ENCODE measurements around the gene MED27. TPM values are rescaled to one million over a fixed set of nuclear protein-coding genes. Genes with fewer than 3 reads are reported as not detected.

MED27 gene
- total and polyA plus RNA-seq, 2 of the 13 experiments (the other 11 are each of a cell fraction or from before 2014, with no cell fraction given) = 16.9 to 19.0 TPM

DNA sequence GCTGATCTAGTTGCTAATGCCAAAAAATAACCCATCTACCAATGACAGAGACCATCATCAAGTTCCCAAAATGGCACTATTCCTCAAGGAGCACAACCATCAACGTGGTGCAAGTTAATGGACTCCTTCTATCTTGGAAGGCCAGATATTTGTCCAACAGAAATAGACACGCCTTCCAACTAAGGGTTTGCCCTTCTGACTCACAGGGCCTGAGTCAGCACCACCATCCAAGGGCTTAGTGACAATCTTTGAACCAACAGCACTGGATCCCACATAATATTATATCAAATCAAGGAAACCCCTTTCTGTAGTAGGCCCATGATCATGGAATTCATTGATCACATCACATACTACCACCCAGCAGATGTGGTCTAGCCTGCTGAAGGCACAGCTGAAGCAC, 84.3 kb downstream of the MED27 start (continued):
- TF ChIP-seq, protein P1, sequence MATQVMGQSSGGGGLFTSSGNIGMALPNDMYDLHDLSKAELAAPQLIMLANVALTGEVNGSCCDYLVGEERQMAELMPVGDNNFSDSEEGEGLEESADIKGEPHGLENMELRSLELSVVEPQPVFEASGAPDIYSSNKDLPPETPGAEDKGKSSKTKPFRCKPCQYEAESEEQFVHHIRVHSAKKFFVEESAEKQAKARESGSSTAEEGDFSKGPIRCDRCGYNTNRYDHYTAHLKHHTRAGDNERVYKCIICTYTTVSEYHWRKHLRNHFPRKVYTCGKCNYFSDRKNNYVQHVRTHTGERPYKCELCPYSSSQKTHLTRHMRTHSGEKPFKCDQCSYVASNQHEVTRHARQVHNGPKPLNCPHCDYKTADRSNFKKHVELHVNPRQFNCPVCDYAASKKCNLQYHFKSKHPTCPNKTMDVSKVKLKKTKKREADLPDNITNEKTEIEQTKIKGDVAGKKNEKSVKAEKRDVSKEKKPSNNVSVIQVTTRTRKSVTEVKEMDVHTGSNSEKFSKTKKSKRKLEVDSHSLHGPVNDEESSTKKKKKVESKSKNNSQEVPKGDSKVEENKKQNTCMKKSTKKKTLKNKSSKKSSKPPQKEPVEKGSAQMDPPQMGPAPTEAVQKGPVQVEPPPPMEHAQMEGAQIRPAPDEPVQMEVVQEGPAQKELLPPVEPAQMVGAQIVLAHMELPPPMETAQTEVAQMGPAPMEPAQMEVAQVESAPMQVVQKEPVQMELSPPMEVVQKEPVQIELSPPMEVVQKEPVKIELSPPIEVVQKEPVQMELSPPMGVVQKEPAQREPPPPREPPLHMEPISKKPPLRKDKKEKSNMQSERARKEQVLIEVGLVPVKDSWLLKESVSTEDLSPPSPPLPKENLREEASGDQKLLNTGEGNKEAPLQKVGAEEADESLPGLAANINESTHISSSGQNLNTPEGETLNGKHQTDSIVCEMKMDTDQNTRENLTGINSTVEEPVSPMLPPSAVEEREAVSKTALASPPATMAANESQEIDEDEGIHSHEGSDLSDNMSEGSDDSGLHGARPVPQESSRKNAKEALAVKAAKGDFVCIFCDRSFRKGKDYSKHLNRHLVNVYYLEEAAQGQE (IDR thresholded peaks at IDR 0.05; ENCODE audit: borderline replicate concordance in 1 of 2, low read depth in 1 of 2, low read length in 2 of 2) = no peak

DNA sequence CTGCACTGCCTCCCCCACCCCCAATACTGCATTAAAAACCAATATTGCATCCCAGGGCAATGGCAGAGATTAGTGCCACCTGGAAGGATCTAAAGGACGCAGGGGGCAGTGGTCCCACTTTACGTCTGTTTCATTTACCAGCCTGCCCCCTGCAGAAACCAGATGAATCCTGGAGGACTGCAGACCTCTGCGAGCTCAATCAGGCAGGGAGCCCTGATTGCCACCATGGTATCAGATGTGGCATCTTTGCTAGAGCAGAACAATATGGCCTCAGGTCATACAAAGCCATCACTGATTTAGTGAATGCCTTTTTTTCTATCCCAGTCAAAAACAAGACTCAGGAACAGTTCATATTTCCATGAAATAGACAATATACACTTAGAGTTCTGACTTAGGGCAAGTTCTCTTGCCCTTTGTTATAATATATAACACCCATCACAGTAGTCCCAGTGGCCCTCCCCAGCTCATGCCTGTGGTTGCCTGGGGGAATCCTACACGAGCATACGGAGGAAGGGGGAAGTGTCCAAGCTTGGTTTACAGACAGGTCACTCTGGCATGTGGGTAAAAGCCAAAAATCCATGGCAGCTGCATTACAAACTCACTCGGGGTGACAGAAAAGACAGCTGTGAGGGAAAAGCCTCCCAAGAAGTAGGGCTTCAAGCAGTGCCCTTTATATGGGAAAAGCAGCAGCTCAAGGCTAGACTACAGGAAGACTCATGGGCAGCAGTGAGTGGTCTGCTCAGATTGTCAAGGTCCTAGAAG, 85.1 kb downstream of the MED27 start:
- H3K4me3 ChIP-seq (replicated peaks in 1 of 3; ENCODE audit: insufficient read depth in 1 of 3, low read depth in 2 of 3, low read length in 3 of 3) = no peak overlapping the region
- no peaks in the 10 kb centered on the region for H3K27me3 ChIP-seq (ENCODE audit: control insufficient read depth in 1 of 2, insufficient read depth in 2 of 2, low read length in 2 of 2)
- H3K79me2 ChIP-seq (ENCODE audit: insufficient read depth, low read length) = no peaks in the 10 kb centered on the region
- intact Hi-C loops (cut with micrococcal nuclease; ENCODE audit: unreplicated experiment) (no loop called here), in situ Hi-C loops (cut with HindIII; ENCODE audit: extremely low pct_ligation_motif_present, low pct_unique_long_range_greater_than_20kb) (no loop called here)
- DNase-seq (ENCODE audit: low spot score) = no peak
- H3K4me1 ChIP-seq (ENCODE audit: insufficient read depth, low read length) = no peaks in the 10 kb centered on the region
- H3K9me3 ChIP-seq (ENCODE audit: low read length) = no peaks in the 10 kb centered on the region
- no peaks in the 10 kb centered on the region for H4K20me1 ChIP-seq (ENCODE audit: insufficient read depth, low read length)
- ATAC-seq = no peak
- POLR2A ChIA-PET = no interaction called here
- TF ChIP-seq PHF5A (CRISPR knock-in tag; IDR thresholded peaks at IDR 0.05; ENCODE audit: low read depth, unreplicated experiment) = no peak
- TF ChIP-seq ZNF543 (CRISPR knock-in tag; IDR thresholded peaks at IDR 0.05) = no peak
- no peak for TF ChIP-seq NCOA5 (CRISPR knock-in tag; IDR thresholded peaks at IDR 0.05)
- TF ChIP-seq, protein P2, sequence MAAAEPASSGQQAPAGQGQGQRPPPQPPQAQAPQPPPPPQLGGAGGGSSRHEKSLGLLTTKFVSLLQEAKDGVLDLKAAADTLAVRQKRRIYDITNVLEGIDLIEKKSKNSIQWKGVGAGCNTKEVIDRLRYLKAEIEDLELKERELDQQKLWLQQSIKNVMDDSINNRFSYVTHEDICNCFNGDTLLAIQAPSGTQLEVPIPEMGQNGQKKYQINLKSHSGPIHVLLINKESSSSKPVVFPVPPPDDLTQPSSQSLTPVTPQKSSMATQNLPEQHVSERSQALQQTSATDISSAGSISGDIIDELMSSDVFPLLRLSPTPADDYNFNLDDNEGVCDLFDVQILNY (CRISPR knock-in tag; conservative IDR thresholded peaks at IDR 0.05) = no peak
- TF ChIP-seq, protein P3, sequence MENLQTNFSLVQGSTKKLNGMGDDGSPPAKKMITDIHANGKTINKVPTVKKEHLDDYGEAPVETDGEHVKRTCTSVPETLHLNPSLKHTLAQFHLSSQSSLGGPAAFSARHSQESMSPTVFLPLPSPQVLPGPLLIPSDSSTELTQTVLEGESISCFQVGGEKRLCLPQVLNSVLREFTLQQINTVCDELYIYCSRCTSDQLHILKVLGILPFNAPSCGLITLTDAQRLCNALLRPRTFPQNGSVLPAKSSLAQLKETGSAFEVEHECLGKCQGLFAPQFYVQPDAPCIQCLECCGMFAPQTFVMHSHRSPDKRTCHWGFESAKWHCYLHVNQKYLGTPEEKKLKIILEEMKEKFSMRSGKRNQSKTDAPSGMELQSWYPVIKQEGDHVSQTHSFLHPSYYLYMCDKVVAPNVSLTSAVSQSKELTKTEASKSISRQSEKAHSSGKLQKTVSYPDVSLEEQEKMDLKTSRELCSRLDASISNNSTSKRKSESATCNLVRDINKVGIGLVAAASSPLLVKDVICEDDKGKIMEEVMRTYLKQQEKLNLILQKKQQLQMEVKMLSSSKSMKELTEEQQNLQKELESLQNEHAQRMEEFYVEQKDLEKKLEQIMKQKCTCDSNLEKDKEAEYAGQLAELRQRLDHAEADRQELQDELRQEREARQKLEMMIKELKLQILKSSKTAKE (CRISPR knock-in tag; IDR thresholded peaks at IDR 0.05; ENCODE audit: borderline replicate concordance) = no peak
- TF ChIP-seq, protein P4, sequence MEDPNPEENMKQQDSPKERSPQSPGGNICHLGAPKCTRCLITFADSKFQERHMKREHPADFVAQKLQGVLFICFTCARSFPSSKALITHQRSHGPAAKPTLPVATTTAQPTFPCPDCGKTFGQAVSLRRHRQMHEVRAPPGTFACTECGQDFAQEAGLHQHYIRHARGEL (CRISPR knock-in tag; IDR thresholded peaks at IDR 0.05) = no peak
- no peak for TF ChIP-seq NFYC (CRISPR knock-in tag; IDR thresholded peaks at IDR 0.05)
- TF ChIP-seq, protein P5, sequence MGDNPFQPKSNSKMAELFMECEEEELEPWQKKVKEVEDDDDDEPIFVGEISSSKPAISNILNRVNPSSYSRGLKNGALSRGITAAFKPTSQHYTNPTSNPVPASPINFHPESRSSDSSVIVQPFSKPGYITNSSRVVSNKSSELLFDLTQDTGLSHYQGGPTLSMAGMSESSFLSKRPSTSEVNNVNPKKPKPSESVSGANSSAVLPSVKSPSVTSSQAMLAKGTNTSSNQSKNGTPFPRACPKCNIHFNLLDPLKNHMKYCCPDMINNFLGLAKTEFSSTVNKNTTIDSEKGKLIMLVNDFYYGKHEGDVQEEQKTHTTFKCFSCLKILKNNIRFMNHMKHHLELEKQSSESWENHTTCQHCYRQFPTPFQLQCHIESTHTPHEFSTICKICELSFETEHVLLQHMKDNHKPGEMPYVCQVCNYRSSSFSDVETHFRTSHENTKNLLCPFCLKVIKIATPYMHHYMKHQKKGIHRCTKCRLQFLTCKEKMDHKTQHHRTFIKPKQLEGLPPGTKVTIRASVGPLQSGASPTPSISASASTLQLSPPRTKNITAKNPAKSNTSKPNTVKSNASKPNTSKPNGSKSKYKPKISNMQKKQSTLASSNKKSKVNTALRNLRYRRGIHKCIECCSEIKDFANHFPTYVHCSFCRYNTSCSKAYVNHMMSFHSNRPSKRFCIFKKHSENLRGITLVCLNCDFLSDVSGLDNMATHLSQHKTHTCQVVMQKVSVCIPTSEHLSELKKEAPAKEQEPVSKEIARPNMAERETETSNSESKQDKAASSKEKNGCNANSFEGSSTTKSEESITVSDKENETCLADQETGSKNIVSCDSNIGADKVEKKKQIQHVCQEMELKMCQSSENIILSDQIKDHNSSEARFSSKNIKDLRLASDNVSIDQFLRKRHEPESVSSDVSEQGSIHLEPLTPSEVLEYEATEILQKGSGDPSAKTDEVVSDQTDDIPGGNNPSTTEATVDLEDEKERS (CRISPR knock-in tag; IDR thresholded peaks at IDR 0.05) = no peak
- no peak for TF ChIP-seq PHF20 (CRISPR knock-in tag; IDR thresholded peaks at IDR 0.05)
- no peak for TF ChIP-seq ZNF460 (CRISPR knock-in tag; IDR thresholded peaks at IDR 0.05; ENCODE audit: borderline replicate concordance)
- WGBS (ENCODE audit: low lambda C conversion rate) = 79% methylated on average over 6 of the region's 6 CpGs
- BruUV-seq (replicated peaks) = no TSS peak
- CTCF ChIA-PET (ENCODE audit: low intra/inter-chr PET ratio, low total read pairs) = no interaction called here
- H2AFZ ChIP-seq (ENCODE audit: low read length) = no peak overlapping the region
- H3K4me2 ChIP-seq (ENCODE audit: low read depth, low read length) = no peak overlapping the region
- FAIRE-seq = no peak
- H3K36me3 ChIP-seq (replicated peaks in 1 of 2; ENCODE audit: control insufficient read depth in 1 of 2, insufficient read depth in 2 of 2, low read length in 2 of 2) = no peaks in the 10 kb centered on the region
- H3K9ac ChIP-seq (ENCODE audit: insufficient read depth, low read depth, low read length) = no peak overlapping the region
- no peak overlapping the region for H3K27ac ChIP-seq (ENCODE audit: extremely low read length, insufficient read depth, low read length)
